Calu3 (cell line): ENCODE measurements around the gene LTBP2. TPM values are rescaled to one million over a fixed set of nuclear protein-coding genes. Genes with fewer than 3 reads are reported as not detected.

Experiments used
- BruUV-seq: library from RNA; stranded (reverse); fragments of 400-500 nt; replicated peaks from 2 replicates; lab custom pipeline; 2021; lab: Mats Ljungman, UMichigan
- CTCF ChIA-PET: fragments of 300-600 bp; sonication (Branson Sonifier 250); formaldehyde crosslinking; loops from one replicate; lab custom pipeline; 2022; ENCODE audit warnings: antibody characterized with exemption; lab: Charles Lee
- DNase-seq: peaks from one replicate; pipeline ENCODE4 v3.0.0; 2022
- H3K27ac Mint-ChIP-seq: one replicate; pipeline ENCODE4 v1.8.0; 2022; ENCODE audit warnings: mixed read lengths; ENCODE audit not compliant: unreplicated experiment
- H3K27me3 Mint-ChIP-seq: one replicate; pipeline ENCODE4 v1.8.0; 2022; ENCODE audit warnings: mixed read lengths; ENCODE audit not compliant: unreplicated experiment
- H3K36me3 Mint-ChIP-seq: one replicate; pipeline ENCODE4 v1.8.0; 2022; ENCODE audit warnings: mild to moderate bottlenecking, moderate library complexity, mixed read lengths; ENCODE audit not compliant: insufficient read depth, unreplicated experiment
- H3K4me1 Mint-ChIP-seq: one replicate; pipeline ENCODE4 v1.8.0; 2022; ENCODE audit warnings: mild to moderate bottlenecking, low read depth, mixed read lengths; ENCODE audit not compliant: unreplicated experiment
- H3K4me3 Mint-ChIP-seq: one replicate; pipeline ENCODE4 v1.8.0; 2022; ENCODE audit warnings: mild to moderate bottlenecking, low read depth, moderate library complexity, mixed read lengths; ENCODE audit not compliant: unreplicated experiment
- H3K9me3 Mint-ChIP-seq: one replicate; pipeline ENCODE4 v1.8.0; 2022; ENCODE audit warnings: low read depth, mixed read lengths; ENCODE audit not compliant: unreplicated experiment
- CTCF ChIP-seq: fragments of 200-600 bp; IDR thresholded peaks from one replicate; pipeline ENCODE4 v1.8.0; 2022; ENCODE audit warnings: antibody characterized with exemption; ENCODE audit not compliant: unreplicated experiment
- intact Hi-C: fragments of 100-400 bp; cut with micrococcal nuclease; formaldehyde crosslinking; loops from one replicate; pipeline ENCODE4 v1.10.0; 2022; ENCODE audit not compliant: unreplicated experiment
- total RNA-seq: library from RNA; stranded (reverse); gene quantifications from 2 replicates; pipeline ENCODE4 v1.2.3, GENCODE V29; 2022

LTBP2 gene
- total RNA-seq, 1 experiment from 2014 or later = 4.3 TPM

- Mint-ChIP-seq H3K4me1 (peaks cover 50% of the 10 kb centered on the region), H3K27ac (no peak overlapping the region), H3K9me3 (no peaks in the 10 kb centered on the region), H3K4me3 (no peak overlapping the region), H3K27me3 (no peaks in the 10 kb centered on the region), H3K36me3 (peaks cover 12% of the 10 kb centered on the region)
- no TSS peak for BruUV-seq
- TF ChIP-seq CTCF = no peak
- intact Hi-C loops = no loop called here
- DNase-seq = no peak
- CTCF ChIA-PET = no interaction called here
Measured at GRCh38 chr14:74575936-74576335, 36.1 kb downstream of the LTBP2 start.

GRCh38 chr14:74575507-74575906 lies 36.5 kb downstream of the LTBP2 start:
- peaks cover 12% of the 10 kb centered on the region for H3K36me3 Mint-ChIP-seq
- DNase-seq = no peak
- no peak overlapping the region for H3K27ac Mint-ChIP-seq
- H3K4me3 Mint-ChIP-seq = no peak overlapping the region
- no peak for TF ChIP-seq CTCF
- no peaks in the 10 kb centered on the region for H3K27me3 Mint-ChIP-seq
- CTCF ChIA-PET = interaction anchor here (0.9 to 1.5 kb wide), 2 partner anchors 73 to 82 kb away, joined by 4 read pairs; partner anchors contain the start of genes ISCA2 and NPC2
- H3K4me1 Mint-ChIP-seq = peaks cover 49% of the 10 kb centered on the region
- intact Hi-C loops = no loop called here
- no peaks in the 10 kb centered on the region for H3K9me3 Mint-ChIP-seq
- no TSS peak for BruUV-seq

- BruUV-seq = no TSS peak
- CTCF ChIA-PET = interaction anchor here (0.5 to 1.5 kb wide), 3 partner anchors 60 to 81 kb away, joined by 4 to 5 read pairs (median 4); partner anchors contain the start of genes ISCA2 and NPC2
- no peak for TF ChIP-seq CTCF
- Mint-ChIP-seq H3K27me3 (no peaks in the 10 kb centered on the region), H3K36me3 (peaks cover 12% of the 10 kb centered on the region), H3K4me1 (peaks cover 41% of the 10 kb centered on the region), H3K4me3 (no peak overlapping the region), H3K9me3 (no peaks in the 10 kb centered on the region), H3K27ac (no peak overlapping the region)
- DNase-seq = no peak
- intact Hi-C loops = no loop called here
Measured at GRCh38 chr14:74574706-74575105, 37.3 kb downstream of the LTBP2 start.

- Mint-ChIP-seq H3K9me3 (no peaks in the 10 kb centered on the region), H3K27ac (peak overlapping the region; percentile 61), H3K27me3 (no peaks in the 10 kb centered on the region), H3K36me3 (peaks cover 12% of the 10 kb centered on the region), H3K4me3 (no peak overlapping the region), H3K4me1 (peaks cover 35% of the 10 kb centered on the region)
- no TSS peak for BruUV-seq
- no peak for TF ChIP-seq CTCF
- no peak for DNase-seq
- CTCF ChIA-PET = interaction anchor here (0.5 to 1.6 kb wide), 3 partner anchors 46 to 81 kb away, joined by 3 to 5 read pairs (median 4); partner anchors contain the start of genes ISCA2 and NPC2
- intact Hi-C loops = no loop called here
Measured at GRCh38 chr14:74574090-74574433, 38.0 kb downstream of the LTBP2 start.
